Kidney (tissue), 14 donors: ENCODE measurements around the gene HLA-DPB1. TPM values are rescaled to one million over a fixed set of nuclear protein-coding genes. Genes with fewer than 3 reads are reported as not detected.

Experiments
- DNase-seq, 5 donors: peaks; one replicate each; pipeline ENCODE4 v3.0.0-alpha.2; 2013 to 2020
- FAIRE-seq: peaks from 2 replicates; lab custom pipeline; 2012; peaks lifted over from hg19 to GRCh38; lab: Jason Lieb, UNC
- H3K27ac ChIP-seq, 2 donors: one replicate each; pipeline ENCODE4 v1.7.0; 2013; ENCODE audit warnings: low read depth in 2 of 2, low read length in 2 of 2, inconsistent platforms in 1 of 2
- H3K27me3 ChIP-seq: one replicate; pipeline ENCODE4 v1.7.1; 2013; ENCODE audit warnings: low read length, inconsistent platforms; ENCODE audit not compliant: control insufficient read depth, insufficient read depth
- H3K36me3 ChIP-seq, 3 donors: one replicate each; pipeline versions ENCODE4 v1.7.0 to v1.7.1; 2013; ENCODE audit warnings: low read length in 3 of 3, control low read depth in 1 of 3, inconsistent platforms in 1 of 3; ENCODE audit not compliant: insufficient read depth in 3 of 3, control insufficient read depth in 2 of 3
- H3K4me1 ChIP-seq, 3 donors: one replicate each; pipeline versions ENCODE4 v1.7.0 to v1.7.1; 2013; ENCODE audit warnings: low read length in 3 of 3, inconsistent platforms in 1 of 3, low read depth in 1 of 3; ENCODE audit not compliant: control insufficient read depth in 2 of 3, insufficient read depth in 2 of 3
- H3K4me3 ChIP-seq, 3 donors: one replicate each; pipeline versions ENCODE4 v1.7.0 to v1.8.1; 2013; ENCODE audit warnings: low read length in 3 of 3, control low read depth in 1 of 3, inconsistent platforms in 1 of 3
- H3K9ac ChIP-seq, 3 donors: one replicate each; pipeline versions ENCODE4 v1.7.0 to v1.7.1; 2013; ENCODE audit warnings: low read length in 3 of 3, control low read depth in 1 of 3, inconsistent platforms in 1 of 3
- H3K9me3 ChIP-seq, 3 donors: one replicate each; pipeline versions ENCODE4 v1.7.0 to v1.7.1; 2013; ENCODE audit warnings: low read length in 3 of 3, control low read depth in 1 of 3, inconsistent platforms in 1 of 3; ENCODE audit not compliant: control insufficient read depth in 2 of 3, insufficient read depth in 1 of 3
- intact Hi-C: fragments of 100-400 bp; cut with DNase I; formaldehyde crosslinking; loops from one replicate; pipeline ENCODE4 v1.11.1; 2022
- polyA plus RNA-seq: library from polyadenylated mRNA; stranded (reverse); fragments of 350-450 nt; fragmentation: Illumina TruSeq; extraction: RNeasy Lipid Tissue Mini Kit (QIAGEN cat#74804); gene quantifications from one replicate; pipeline ENCODE4 v1.2.3, GENCODE V29; 2014; ENCODE audit warnings: low read depth, low replicate concordance; ENCODE audit not compliant: insufficient read depth
- total RNA-seq: library from RNA; stranded (reverse); fragmentation: NEBNext Ultra II Directional; extraction: Animal tissue kit (Norgen Biotek cat#: 25700); gene quantifications from one replicate; pipeline ENCODE4 v1.2.1, GENCODE V29; 2021
- TF ChIP-seq, protein P1 (sequence below): IDR thresholded peaks from 3 replicates; pipeline ENCODE4 v1.5.1; 2012; ENCODE audit warnings: mild to moderate bottlenecking, moderate library complexity, borderline replicate concordance; ENCODE audit not compliant: insufficient read depth; ENCODE audit errors: extremely low read depth
- donor health status: control.
- donor health status: control.
- donor health status: control.
- donor health status: control.
- donor health status: control.
- donor health status: DM: yes; HTN: yes; CAD: no.
- donor health status: Normal renal cell carcinoma (clear cell type).

HLA-DPB1 gene
- total and polyA plus RNA-seq, 2 donors from 2014 or later, result 141 to 181 TPM

DNA sequence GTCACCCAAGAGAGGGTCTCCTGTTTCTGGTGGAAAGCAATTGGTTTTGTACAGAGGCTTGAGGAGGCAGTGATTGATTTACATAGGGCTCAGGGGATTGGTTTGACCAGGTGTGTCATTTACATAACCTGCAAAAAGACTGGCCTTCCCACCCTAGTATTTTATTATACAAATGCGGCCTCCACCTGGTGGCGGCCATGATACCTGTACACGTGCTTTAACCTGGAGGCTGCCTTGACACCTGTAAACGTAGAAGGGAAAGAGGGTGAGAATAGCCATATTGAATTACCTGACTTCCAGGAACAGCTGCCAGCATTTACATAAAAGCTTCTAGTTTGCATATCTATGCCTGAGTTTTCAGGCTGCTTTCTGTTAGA is 48.7 kb downstream of the HLA-DPB1 start:
- DNase-seq (no peak), FAIRE-seq (no peak)
- Histone ChIP-seq H3K9me3 (peaks cover 0 to 11% (median 0%) of the 10 kb centered on the region in 3 donors), H3K4me3 (no peak overlapping the region), H3K36me3 (no peaks in the 10 kb centered on the region), H3K4me1 (no peaks in the 10 kb centered on the region), H3K9ac (no peak overlapping the region), H3K27me3 (no peaks in the 10 kb centered on the region), H3K27ac (no peak overlapping the region)
- TF ChIP-seq, protein P1, sequence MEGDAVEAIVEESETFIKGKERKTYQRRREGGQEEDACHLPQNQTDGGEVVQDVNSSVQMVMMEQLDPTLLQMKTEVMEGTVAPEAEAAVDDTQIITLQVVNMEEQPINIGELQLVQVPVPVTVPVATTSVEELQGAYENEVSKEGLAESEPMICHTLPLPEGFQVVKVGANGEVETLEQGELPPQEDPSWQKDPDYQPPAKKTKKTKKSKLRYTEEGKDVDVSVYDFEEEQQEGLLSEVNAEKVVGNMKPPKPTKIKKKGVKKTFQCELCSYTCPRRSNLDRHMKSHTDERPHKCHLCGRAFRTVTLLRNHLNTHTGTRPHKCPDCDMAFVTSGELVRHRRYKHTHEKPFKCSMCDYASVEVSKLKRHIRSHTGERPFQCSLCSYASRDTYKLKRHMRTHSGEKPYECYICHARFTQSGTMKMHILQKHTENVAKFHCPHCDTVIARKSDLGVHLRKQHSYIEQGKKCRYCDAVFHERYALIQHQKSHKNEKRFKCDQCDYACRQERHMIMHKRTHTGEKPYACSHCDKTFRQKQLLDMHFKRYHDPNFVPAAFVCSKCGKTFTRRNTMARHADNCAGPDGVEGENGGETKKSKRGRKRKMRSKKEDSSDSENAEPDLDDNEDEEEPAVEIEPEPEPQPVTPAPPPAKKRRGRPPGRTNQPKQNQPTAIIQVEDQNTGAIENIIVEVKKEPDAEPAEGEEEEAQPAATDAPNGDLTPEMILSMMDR, result no peak
- intact Hi-C loops, result no loop called here

DNA sequence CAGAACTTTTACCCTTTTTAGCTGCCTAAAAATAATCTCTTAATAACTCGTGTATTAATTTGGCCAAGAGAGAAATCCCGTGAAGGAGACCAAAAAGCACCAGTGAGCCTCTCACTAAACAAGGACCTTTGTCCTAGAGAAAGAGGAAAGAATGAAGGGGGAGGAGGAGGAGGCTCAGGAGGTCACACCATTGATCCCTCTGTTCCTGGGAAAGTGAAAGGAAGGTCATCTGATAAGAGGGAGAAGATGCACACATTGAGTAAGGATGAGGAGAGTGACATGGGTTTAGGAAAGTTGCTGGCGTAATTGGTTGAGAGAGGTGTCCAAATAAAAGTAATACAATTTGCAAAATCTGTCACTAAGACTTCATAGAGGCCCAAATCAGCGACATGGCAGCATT is 49.2 kb downstream of the HLA-DPB1 start:
- FAIRE-seq (no peak), DNase-seq (no peak)
- no peak overlapping the region for H3K9ac ChIP-seq
- no peak overlapping the region for H3K27ac ChIP-seq
- H3K36me3 ChIP-seq, result no peaks in the 10 kb centered on the region
- TF ChIP-seq, protein P1, result no peak
- H3K27me3 ChIP-seq, result no peaks in the 10 kb centered on the region
- H3K4me3 ChIP-seq, result no peak overlapping the region
- peaks cover 0 to 11% (median 0%) of the 10 kb centered on the region in 3 donors for H3K9me3 ChIP-seq
- intact Hi-C loops, result no loop called here
- H3K4me1 ChIP-seq, result no peaks in the 10 kb centered on the region

GRCh38 chr6:33126101-33126714 is 50.4 kb downstream of the HLA-DPB1 start:
- TF ChIP-seq, protein P1, result peak; percentile 62
- Histone ChIP-seq H3K4me3 (no peak overlapping the region), H3K9ac (no peak overlapping the region), H3K36me3 (no peaks in the 10 kb centered on the region), H3K27ac (no peak overlapping the region), H3K9me3 (peaks cover 0 to 11% (median 0%) of the 10 kb centered on the region in 3 donors), H3K4me1 (no peaks in the 10 kb centered on the region), H3K27me3 (no peaks in the 10 kb centered on the region)
- intact Hi-C loops, result no loop called here
- DNase-seq (peak in 4 of 5 donors; percentile 40 to 80 (median 52)), FAIRE-seq (no peak)
